OCI-LY3 (cell line): Measurements from ENCODE around the gene ISL1.

Source experiments
- H2AFZ ChIP-seq: fragments of 200-600, 300-600 bp; shearing (Covaris generic); 2 replicates; pipeline ENCODE4 v1.6.0; 2014; ENCODE audit warnings: antibody characterized with exemption, low read depth, low read length
- H3K27ac ChIP-seq: fragments of 200-600, 300-600 bp; sonication (generic); 2 replicates; pipeline ENCODE4 v1.5.1; 2014; ENCODE audit warnings: mild to moderate bottlenecking, low read length, moderate library complexity, mixed read lengths
- H3K27me3 ChIP-seq: fragments of 200-600, 300-600 bp; sonication (generic); 2 replicates; pipeline ENCODE4 v1.6.1; 2014; ENCODE audit warnings: low read depth, low read length, mixed read lengths
- H3K36me3 ChIP-seq: fragments of 200-600, 300-600 bp; sonication (generic); replicated peaks from 2 replicates; pipeline ENCODE3; 2014; ENCODE audit warnings: low read depth, low read length, mixed read lengths
- H3K4me1 ChIP-seq: fragments of 300-600, 200-600 bp; sonication (generic); 2 replicates; pipeline ENCODE4 v1.6.1; 2014; ENCODE audit warnings: low read length, mixed read lengths
- H3K4me2 ChIP-seq: fragments of 200-600, 300-600 bp; sonication (generic); 2 replicates; pipeline ENCODE4 v1.6.1; 2014; ENCODE audit warnings: low read length, mixed read lengths
- H3K4me3 ChIP-seq: fragments of 300-600, 200-600 bp; sonication (generic); 2 replicates; pipeline ENCODE4 v1.5.1; 2014; ENCODE audit warnings: antibody characterized with exemption, mild to moderate bottlenecking, low read length, moderate library complexity
- H3K79me2 ChIP-seq: fragments of 300-600, 200-600 bp; shearing (Covaris generic); 2 replicates; pipeline ENCODE4 v1.6.1; 2014; ENCODE audit warnings: mild to moderate bottlenecking, low read length, mixed read lengths
- H3K9ac ChIP-seq: fragments of 300-600, 200-600 bp; shearing (Covaris generic); 2 replicates; pipeline ENCODE4 v1.6.0; 2014; ENCODE audit warnings: mild to moderate bottlenecking, low read length, moderate library complexity
- H3K9me3 ChIP-seq: fragments of 200-600, 300-600 bp; shearing (Covaris generic); 2 replicates; pipeline ENCODE4 v1.6.1; 2014; ENCODE audit warnings: low read length, mixed read lengths; ENCODE audit not compliant: insufficient read depth
- H4K20me1 ChIP-seq: fragments of 200-600, 300-600 bp; sonication (generic); 2 replicates; pipeline ENCODE4 v1.6.1; 2016; ENCODE audit warnings: low read length, mixed read lengths; ENCODE audit not compliant: insufficient read depth
- EZH2phosphoT487 ChIP-seq: fragments of 200-600 bp; shearing (Covaris generic); IDR thresholded peaks from 2 replicates; pipeline ENCODE4 v1.6.1; 2018; ENCODE audit warnings: antibody characterized with exemption, mixed run types, low read depth
- TF ChIP-seq, protein P1 (sequence below): fragments of 200-600, 300-600 bp; sonication (generic); IDR thresholded peaks from 2 replicates; pipeline ENCODE4 v1.5.1; 2014; ENCODE audit warnings: antibody characterized with exemption, low read length, low read depth

The ISL1 gene

DNA sequence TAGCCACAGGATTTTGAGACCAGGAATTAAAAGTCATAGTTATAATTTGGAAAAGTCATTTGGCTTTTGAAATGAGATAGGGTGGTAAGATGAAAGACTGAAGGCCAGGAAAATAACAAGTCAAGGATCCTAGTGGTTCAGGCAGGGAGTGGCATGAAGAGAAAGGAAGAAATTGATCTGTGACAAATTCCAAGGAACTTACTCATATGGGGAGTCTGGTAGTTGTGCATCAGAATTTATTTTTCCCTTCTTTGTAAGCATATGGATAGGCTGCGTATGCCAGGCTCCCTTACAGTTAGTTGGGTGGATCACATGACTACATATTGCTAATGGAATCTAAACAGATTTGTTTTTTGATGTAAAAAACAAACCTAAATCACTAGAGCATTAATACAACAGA, 21.0 kb downstream of the ISL1 start:
- H3K27me3 ChIP-seq: no peaks in the 10 kb centered on the region
- H3K4me2 ChIP-seq: no peak overlapping the region
- no peaks in the 10 kb centered on the region for H3K79me2 ChIP-seq
- H2AFZ ChIP-seq: no peak overlapping the region
- H3K36me3 ChIP-seq: no peaks in the 10 kb centered on the region
- H3K9me3 ChIP-seq: no peaks in the 10 kb centered on the region
- peaks cover 13% of the 10 kb centered on the region for H3K4me1 ChIP-seq
- TF ChIP-seq, protein P1, sequence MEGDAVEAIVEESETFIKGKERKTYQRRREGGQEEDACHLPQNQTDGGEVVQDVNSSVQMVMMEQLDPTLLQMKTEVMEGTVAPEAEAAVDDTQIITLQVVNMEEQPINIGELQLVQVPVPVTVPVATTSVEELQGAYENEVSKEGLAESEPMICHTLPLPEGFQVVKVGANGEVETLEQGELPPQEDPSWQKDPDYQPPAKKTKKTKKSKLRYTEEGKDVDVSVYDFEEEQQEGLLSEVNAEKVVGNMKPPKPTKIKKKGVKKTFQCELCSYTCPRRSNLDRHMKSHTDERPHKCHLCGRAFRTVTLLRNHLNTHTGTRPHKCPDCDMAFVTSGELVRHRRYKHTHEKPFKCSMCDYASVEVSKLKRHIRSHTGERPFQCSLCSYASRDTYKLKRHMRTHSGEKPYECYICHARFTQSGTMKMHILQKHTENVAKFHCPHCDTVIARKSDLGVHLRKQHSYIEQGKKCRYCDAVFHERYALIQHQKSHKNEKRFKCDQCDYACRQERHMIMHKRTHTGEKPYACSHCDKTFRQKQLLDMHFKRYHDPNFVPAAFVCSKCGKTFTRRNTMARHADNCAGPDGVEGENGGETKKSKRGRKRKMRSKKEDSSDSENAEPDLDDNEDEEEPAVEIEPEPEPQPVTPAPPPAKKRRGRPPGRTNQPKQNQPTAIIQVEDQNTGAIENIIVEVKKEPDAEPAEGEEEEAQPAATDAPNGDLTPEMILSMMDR: no peak
- TF ChIP-seq EZH2phosphoT487: no peak
- no peak overlapping the region for H3K27ac ChIP-seq
- no peak overlapping the region for H3K4me3 ChIP-seq
- no peaks in the 10 kb centered on the region for H4K20me1 ChIP-seq
- H3K9ac ChIP-seq: no peak overlapping the region

DNA sequence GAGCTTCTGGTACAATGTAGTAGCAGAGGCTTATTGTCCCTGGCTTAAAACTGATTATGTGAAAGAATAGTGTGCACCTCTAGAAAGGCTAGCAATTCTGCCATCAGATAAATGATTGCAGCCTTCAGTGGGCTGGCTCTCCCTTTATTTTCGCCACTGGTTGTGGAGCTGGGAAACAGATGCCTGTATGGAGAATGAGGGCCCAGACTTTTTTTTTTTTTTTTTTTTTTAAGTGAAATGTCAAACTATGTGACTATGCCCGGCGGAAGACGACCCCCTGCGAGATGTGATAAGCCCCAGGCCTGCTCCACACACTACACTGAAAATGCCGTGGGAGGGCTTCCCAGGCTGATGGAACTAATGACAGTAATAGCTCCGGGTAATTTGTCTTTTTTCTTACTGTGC, 28.7 kb downstream of the ISL1 start:
- Histone ChIP-seq H3K9ac (no peak overlapping the region), H4K20me1 (no peaks in the 10 kb centered on the region), H3K79me2 (no peaks in the 10 kb centered on the region), H3K27me3 (no peaks in the 10 kb centered on the region), H2AFZ (no peak overlapping the region), H3K4me1 (no peaks in the 10 kb centered on the region), H3K27ac (no peak overlapping the region), H3K9me3 (no peaks in the 10 kb centered on the region), H3K4me3 (no peak overlapping the region), H3K4me2 (no peak overlapping the region), H3K36me3 (no peaks in the 10 kb centered on the region)
- no peak for TF ChIP-seq EZH2phosphoT487
- TF ChIP-seq, protein P1: no peak

DNA sequence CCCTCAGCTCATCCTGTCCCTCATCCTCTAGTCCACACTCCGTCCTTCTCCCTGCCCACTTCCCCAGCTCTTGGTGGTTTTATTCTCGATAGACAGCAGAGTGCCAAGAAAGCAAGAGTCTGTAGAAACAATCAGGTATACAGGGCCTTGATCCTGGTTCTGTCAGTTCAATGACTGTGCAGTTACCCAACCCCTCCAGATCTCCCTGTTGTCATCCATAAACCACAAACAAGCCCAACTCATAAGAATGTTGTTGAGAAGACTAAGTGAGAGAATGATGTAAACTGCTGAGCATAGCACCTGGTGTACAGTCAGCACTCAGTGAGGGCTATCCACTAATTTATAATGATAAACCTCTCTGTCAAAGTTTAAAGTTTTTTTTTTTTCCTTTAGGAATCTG, 31.3 kb downstream of the ISL1 start:
- H2AFZ ChIP-seq: no peak overlapping the region
- H3K36me3 ChIP-seq: no peaks in the 10 kb centered on the region

DNA sequence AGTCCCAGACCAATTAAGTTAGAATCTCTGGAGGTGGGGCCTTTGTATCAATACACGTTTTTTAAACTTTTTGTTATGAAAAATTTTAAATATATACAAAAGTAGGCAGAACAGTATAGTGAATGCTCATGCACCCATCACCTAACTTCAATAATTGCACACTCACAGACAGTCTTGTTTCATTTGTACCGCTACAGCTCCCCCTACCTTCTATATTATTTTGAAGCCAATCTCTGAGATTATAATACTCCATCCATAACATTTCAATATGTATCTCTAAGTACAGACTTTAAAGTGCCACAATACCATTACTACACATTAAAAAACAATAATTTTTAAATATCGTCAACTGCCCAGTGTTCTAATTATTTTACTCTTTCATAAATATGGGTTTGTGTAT, 32.9 kb downstream of the ISL1 start:
- Histone ChIP-seq H3K9me3 (no peaks in the 10 kb centered on the region), H3K27me3 (no peaks in the 10 kb centered on the region), H3K4me2 (no peak overlapping the region), H3K9ac (no peak overlapping the region), H3K27ac (no peak overlapping the region), H2AFZ (no peak overlapping the region), H4K20me1 (no peaks in the 10 kb centered on the region), H3K36me3 (no peaks in the 10 kb centered on the region), H3K4me3 (no peak overlapping the region), H3K4me1 (no peaks in the 10 kb centered on the region), H3K79me2 (no peaks in the 10 kb centered on the region)
- TF ChIP-seq EZH2phosphoT487: no peak
- TF ChIP-seq, protein P1: peak; percentile 32

More for the DNA sequence above, 31.3 kb downstream of the ISL1 start:
- Histone ChIP-seq H3K9ac (no peak overlapping the region), H3K4me3 (no peak overlapping the region), H3K27me3 (no peaks in the 10 kb centered on the region), H4K20me1 (no peaks in the 10 kb centered on the region), H3K9me3 (no peaks in the 10 kb centered on the region), H3K27ac (no peak overlapping the region), H3K4me2 (no peak overlapping the region), H3K79me2 (no peaks in the 10 kb centered on the region), H3K4me1 (no peaks in the 10 kb centered on the region)
- no peak for TF ChIP-seq EZH2phosphoT487
- TF ChIP-seq, protein P1: no peak
